Measurements from ENCODE around the gene SPX.

DNA sequence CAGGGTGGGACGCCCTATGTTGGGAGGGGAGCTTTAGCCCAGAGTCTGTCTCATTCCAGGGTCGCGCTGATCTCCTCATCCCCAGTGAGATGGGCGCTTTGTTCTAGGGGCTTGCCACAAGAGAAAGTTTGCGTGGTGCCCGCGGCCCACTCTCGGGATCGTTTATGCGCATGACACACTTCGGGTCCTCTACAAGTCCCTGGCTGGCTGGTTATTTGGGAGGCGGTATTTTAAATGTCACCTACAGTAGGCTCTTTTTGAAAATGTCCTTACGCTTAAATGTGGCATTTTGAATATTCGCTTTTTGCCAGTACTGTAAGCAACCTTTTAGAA, 24.0 kb upstream of the SPX start:
- TF ChIP-seq, protein P1, sequence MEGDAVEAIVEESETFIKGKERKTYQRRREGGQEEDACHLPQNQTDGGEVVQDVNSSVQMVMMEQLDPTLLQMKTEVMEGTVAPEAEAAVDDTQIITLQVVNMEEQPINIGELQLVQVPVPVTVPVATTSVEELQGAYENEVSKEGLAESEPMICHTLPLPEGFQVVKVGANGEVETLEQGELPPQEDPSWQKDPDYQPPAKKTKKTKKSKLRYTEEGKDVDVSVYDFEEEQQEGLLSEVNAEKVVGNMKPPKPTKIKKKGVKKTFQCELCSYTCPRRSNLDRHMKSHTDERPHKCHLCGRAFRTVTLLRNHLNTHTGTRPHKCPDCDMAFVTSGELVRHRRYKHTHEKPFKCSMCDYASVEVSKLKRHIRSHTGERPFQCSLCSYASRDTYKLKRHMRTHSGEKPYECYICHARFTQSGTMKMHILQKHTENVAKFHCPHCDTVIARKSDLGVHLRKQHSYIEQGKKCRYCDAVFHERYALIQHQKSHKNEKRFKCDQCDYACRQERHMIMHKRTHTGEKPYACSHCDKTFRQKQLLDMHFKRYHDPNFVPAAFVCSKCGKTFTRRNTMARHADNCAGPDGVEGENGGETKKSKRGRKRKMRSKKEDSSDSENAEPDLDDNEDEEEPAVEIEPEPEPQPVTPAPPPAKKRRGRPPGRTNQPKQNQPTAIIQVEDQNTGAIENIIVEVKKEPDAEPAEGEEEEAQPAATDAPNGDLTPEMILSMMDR (IDR thresholded peaks at IDR 0.05) = no peak
- TF ChIP-seq POLR2A (IDR thresholded peaks at IDR 0.05) = no peak
- TF ChIP-seq POLR2AphosphoS5 (IDR thresholded peaks at IDR 0.05) = no peak
- no peak for TF ChIP-seq EP300 (IDR thresholded peaks at IDR 0.05)
